ENCODE measurements around the gene SBK2. TPM values are rescaled to one million over a fixed set of nuclear protein-coding genes. Genes with fewer than 3 reads are reported as not detected.
"Not testable (repeated sequence)": the region's sequence is repeated elsewhere in the genome, so short reads cannot be mapped to it uniquely, and the experiment has no call there.

Gene SBK2
- polyA plus RNA-seq, 1 donor from 2014 or later: not detected

DNA sequence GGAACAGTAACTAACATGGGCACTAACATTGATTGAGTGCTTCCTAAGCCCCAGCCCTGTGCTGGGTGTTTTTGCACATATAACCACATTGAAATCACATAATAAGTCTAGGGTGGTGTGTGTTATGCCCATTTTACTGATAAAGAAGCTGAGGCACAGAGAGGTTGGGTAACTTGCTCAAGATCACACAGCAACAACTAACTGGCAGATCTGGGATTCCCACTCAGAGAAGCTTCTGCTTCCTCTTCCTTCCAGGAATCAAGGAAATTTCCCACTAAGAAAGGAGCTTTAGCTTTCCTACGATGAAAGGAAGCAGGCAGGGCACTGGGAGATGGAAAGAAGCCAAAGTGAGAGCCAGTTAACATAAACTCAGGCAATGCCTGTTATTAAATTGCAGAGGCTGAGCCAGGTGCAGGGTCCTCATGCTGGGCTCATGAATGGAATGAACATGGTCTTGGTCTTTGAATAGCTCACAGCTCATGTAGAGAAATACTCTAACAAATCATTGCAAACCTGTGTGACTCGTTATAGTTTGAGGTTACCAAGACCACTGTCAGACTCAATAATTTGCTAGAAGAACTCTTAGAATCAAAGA is 38.6 kb downstream of the SBK2 start:
- Histone ChIP-seq H3K36me3 (ENCODE audit: insufficient read depth, low read length) (no peaks in the 10 kb centered on the region), H3K9ac (ENCODE audit: low read length) (no peak overlapping the region), H3K27ac (ENCODE audit: low read length) (no peak overlapping the region), H3K4me3 (ENCODE audit: low read length) (no peak overlapping the region), H3K4me2 (ENCODE audit: low read length) (no peak overlapping the region), H3F3A (ENCODE audit: insufficient read depth, low read length, poor library complexity, severe bottlenecking) (no peaks in the 10 kb centered on the region), H3K9me2 (ENCODE audit: insufficient read depth, low read length) (no peaks in the 10 kb centered on the region), H3K9me3 (ENCODE audit: low read length) (no peaks in the 10 kb centered on the region), H4K20me1 (ENCODE audit: insufficient read depth) (no peaks in the 10 kb centered on the region), H3K27me3 (ENCODE audit: insufficient read depth, low read depth, low read length) (no peaks in the 10 kb centered on the region), H3K79me2 (replicated peaks; ENCODE audit: insufficient read depth, low read length) (no peaks in the 10 kb centered on the region), H2AFZ (ENCODE audit: low read depth, low read length) (no peak overlapping the region)
- TF ChIP-seq RAD21 (conservative IDR thresholded peaks at IDR 0.05) (no peak), SMC3 (conservative IDR thresholded peaks at IDR 0.05; ENCODE audit: poor library complexity) (no peak), TAF1 (IDR thresholded peaks at IDR 0.05; ENCODE audit: low read depth) (no peak), EP300 (conservative IDR thresholded peaks at IDR 0.05; ENCODE audit: poor library complexity, severe bottlenecking) (no peak), EZH2 (IDR thresholded peaks at IDR 0.05; ENCODE audit: borderline replicate concordance, insufficient read depth, low read length, poor library complexity, severe bottlenecking) (no peak), MXI1 (conservative IDR thresholded peaks at IDR 0.05; ENCODE audit: poor library complexity, severe bottlenecking) (no peak), POLR2AphosphoS5 (IDR thresholded peaks at IDR 0.05) (no peak)
- TF ChIP-seq, protein P1, sequence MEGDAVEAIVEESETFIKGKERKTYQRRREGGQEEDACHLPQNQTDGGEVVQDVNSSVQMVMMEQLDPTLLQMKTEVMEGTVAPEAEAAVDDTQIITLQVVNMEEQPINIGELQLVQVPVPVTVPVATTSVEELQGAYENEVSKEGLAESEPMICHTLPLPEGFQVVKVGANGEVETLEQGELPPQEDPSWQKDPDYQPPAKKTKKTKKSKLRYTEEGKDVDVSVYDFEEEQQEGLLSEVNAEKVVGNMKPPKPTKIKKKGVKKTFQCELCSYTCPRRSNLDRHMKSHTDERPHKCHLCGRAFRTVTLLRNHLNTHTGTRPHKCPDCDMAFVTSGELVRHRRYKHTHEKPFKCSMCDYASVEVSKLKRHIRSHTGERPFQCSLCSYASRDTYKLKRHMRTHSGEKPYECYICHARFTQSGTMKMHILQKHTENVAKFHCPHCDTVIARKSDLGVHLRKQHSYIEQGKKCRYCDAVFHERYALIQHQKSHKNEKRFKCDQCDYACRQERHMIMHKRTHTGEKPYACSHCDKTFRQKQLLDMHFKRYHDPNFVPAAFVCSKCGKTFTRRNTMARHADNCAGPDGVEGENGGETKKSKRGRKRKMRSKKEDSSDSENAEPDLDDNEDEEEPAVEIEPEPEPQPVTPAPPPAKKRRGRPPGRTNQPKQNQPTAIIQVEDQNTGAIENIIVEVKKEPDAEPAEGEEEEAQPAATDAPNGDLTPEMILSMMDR (IDR thresholded peaks at IDR 0.05; ENCODE audit: poor library complexity, severe bottlenecking): no peak
- TF ChIP-seq, protein P2, sequence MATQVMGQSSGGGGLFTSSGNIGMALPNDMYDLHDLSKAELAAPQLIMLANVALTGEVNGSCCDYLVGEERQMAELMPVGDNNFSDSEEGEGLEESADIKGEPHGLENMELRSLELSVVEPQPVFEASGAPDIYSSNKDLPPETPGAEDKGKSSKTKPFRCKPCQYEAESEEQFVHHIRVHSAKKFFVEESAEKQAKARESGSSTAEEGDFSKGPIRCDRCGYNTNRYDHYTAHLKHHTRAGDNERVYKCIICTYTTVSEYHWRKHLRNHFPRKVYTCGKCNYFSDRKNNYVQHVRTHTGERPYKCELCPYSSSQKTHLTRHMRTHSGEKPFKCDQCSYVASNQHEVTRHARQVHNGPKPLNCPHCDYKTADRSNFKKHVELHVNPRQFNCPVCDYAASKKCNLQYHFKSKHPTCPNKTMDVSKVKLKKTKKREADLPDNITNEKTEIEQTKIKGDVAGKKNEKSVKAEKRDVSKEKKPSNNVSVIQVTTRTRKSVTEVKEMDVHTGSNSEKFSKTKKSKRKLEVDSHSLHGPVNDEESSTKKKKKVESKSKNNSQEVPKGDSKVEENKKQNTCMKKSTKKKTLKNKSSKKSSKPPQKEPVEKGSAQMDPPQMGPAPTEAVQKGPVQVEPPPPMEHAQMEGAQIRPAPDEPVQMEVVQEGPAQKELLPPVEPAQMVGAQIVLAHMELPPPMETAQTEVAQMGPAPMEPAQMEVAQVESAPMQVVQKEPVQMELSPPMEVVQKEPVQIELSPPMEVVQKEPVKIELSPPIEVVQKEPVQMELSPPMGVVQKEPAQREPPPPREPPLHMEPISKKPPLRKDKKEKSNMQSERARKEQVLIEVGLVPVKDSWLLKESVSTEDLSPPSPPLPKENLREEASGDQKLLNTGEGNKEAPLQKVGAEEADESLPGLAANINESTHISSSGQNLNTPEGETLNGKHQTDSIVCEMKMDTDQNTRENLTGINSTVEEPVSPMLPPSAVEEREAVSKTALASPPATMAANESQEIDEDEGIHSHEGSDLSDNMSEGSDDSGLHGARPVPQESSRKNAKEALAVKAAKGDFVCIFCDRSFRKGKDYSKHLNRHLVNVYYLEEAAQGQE (IDR thresholded peaks at IDR 0.05; ENCODE audit: borderline replicate concordance): no peak

DNA sequence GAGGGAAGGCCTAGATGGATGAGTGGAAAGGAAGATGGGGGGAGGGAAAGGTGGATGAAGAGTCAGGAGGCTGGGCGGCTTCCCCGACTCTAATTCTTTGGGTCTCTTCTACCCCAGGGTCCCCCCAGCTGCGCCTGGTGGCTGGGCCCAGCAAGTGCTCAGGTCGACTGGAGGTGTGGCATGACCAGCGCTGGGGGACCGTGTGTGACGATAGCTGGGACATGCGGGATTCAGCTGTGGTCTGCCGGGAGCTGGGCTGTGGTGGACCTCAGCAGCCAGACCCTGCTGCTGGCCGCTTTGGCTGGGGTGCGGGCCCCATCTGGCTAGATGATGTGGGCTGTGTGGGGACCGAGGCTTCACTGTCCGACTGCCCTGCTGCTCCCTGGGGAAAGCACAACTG is 39.2 kb downstream of the SBK2 start:
- Histone ChIP-seq H3K9me3 (ENCODE audit: low read length) (no peaks in the 10 kb centered on the region), H3F3A (ENCODE audit: insufficient read depth, low read length, poor library complexity, severe bottlenecking) (no peaks in the 10 kb centered on the region), H3K27me3 (ENCODE audit: insufficient read depth, low read depth, low read length) (no peaks in the 10 kb centered on the region), H3K9me2 (ENCODE audit: insufficient read depth, low read length) (no peaks in the 10 kb centered on the region), H3K9ac (ENCODE audit: low read length) (no peak overlapping the region), H4K20me1 (ENCODE audit: insufficient read depth) (no peaks in the 10 kb centered on the region), H3K4me2 (ENCODE audit: low read length) (no peak overlapping the region), H3K4me3 (ENCODE audit: low read length) (no peak overlapping the region), H3K79me2 (replicated peaks; ENCODE audit: insufficient read depth, low read length) (no peaks in the 10 kb centered on the region), H3K36me3 (ENCODE audit: insufficient read depth, low read length) (no peaks in the 10 kb centered on the region), H3K27ac (ENCODE audit: low read length) (no peak overlapping the region), H2AFZ (ENCODE audit: low read depth, low read length) (no peak overlapping the region)
- TF ChIP-seq, protein P2 (IDR thresholded peaks at IDR 0.05; ENCODE audit: borderline replicate concordance): no peak

DNA sequence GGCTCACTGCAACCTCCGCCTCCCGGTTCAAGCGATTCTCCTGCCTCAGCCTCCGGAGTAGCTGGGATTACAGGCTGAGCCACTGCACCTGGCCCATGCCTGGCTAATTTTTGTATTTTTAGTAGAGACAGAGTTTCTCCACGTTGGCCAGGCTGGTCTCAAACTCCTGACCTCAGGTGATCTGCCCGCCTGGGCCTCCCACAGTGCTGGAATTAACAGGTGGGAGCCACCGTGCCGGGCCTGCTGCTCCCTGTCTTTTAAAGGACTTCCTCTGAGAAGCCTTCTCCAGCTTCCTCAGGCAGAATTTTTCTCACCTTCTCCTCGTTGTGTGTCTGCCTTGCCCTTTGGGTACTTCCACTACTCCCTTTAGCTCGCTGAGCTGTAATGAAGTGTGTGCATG is 40.1 kb downstream of the SBK2 start:
- H3K4me3 ChIP-seq (ENCODE audit: low read length); H3K9me2 ChIP-seq (ENCODE audit: insufficient read depth, low read length); H3K79me2 ChIP-seq (replicated peaks; ENCODE audit: insufficient read depth, low read length); H3K27ac ChIP-seq (ENCODE audit: low read length); H3K36me3 ChIP-seq (ENCODE audit: insufficient read depth, low read length); H4K20me1 ChIP-seq (ENCODE audit: insufficient read depth); H3K9me3 ChIP-seq (ENCODE audit: low read length); H3K4me2 ChIP-seq (ENCODE audit: low read length); H3K9ac ChIP-seq (ENCODE audit: low read length); H3K27me3 ChIP-seq (ENCODE audit: insufficient read depth, low read depth, low read length); H2AFZ ChIP-seq (ENCODE audit: low read depth, low read length); H3F3A ChIP-seq (ENCODE audit: insufficient read depth, low read length, poor library complexity, severe bottlenecking): not testable (repeated sequence)
